Measurements from ENCODE around the gene IMPG1. TPM values are rescaled to one million over a fixed set of nuclear protein-coding genes. Genes with fewer than 3 reads are reported as not detected.

IMPG1 gene
- not detected for total RNA-seq

- no peak for ATAC-seq
- no peak for DNase-seq (ENCODE audit: low spot score)
Observed at GRCh38 chr6:76072562-76072961, at the start of gene IMPG1. Gene IMPG1 (minus strand): TSS chr6:76072662. CDS start chr6:76072488, 174 bp downstream.

GRCh38 chr6:76120302-76120701 lies 47.8 kb upstream of the IMPG1 start:
- no peak for DNase-seq (ENCODE audit: low spot score)
- intact Hi-C loops (cut with DNase I), result no loop called here
- no peak for ATAC-seq

More at GRCh38 chr6:76072562-76072961, at the start of gene IMPG1:
- intact Hi-C loops (cut with DNase I), result no loop called here

GRCh38 chr6:76073281-76073680 lies 819 bp upstream of the IMPG1 start:
- no peak for ATAC-seq
- intact Hi-C loops (cut with DNase I), result no loop called here
- no peak for DNase-seq (ENCODE audit: low spot score)

- DNase-seq (ENCODE audit: low spot score) (no peak), ATAC-seq (no peak)
- intact Hi-C loops (cut with DNase I), result no loop called here
Observed at GRCh38 chr6:76057469-76057868, 15.0 kb downstream of the IMPG1 start.

GRCh38 chr6:76052314-76052713 lies 20.1 kb downstream of the IMPG1 start:
- ATAC-seq (no peak), DNase-seq (ENCODE audit: low spot score) (no peak)
- intact Hi-C loops (cut with DNase I), result no loop called here

GRCh38 chr6:76043690-76044089 lies 28.8 kb downstream of the IMPG1 start:
- DNase-seq (ENCODE audit: low spot score), result no peak
- intact Hi-C loops (cut with DNase I), result no loop called here
- ATAC-seq, result no peak

- ATAC-seq (no peak), DNase-seq (ENCODE audit: low spot score) (no peak)
- intact Hi-C loops (cut with DNase I), result no loop called here
Observed at GRCh38 chr6:76035713-76036112, 36.7 kb downstream of the IMPG1 start.

- intact Hi-C loops (cut with DNase I), result no loop called here
- no peak for ATAC-seq
Observed at GRCh38 chr6:76026101-76026500, 46.4 kb downstream of the IMPG1 start.

GRCh38 chr6:76014626-76015530 lies 57.6 kb downstream of the IMPG1 start:
- intact Hi-C loops (cut with DNase I), result no loop called here
- no peak for ATAC-seq
- DNase-seq (ENCODE audit: low spot score), result no peak

More at GRCh38 chr6:76026101-76026500, 46.4 kb downstream of the IMPG1 start:
- DNase-seq (ENCODE audit: low spot score), result no peak

- no peak for DNase-seq (ENCODE audit: low spot score)
- intact Hi-C loops (cut with DNase I), result no loop called here
- no peak for ATAC-seq
Observed at GRCh38 chr6:76004202-76004601, 68.3 kb downstream of the IMPG1 start.

GRCh38 chr6:76003686-76004085 lies 68.8 kb downstream of the IMPG1 start:
- intact Hi-C loops (cut with DNase I), result no loop called here
- DNase-seq (ENCODE audit: low spot score) (no peak), ATAC-seq (no peak)

- ATAC-seq (no peak), DNase-seq (ENCODE audit: low spot score) (no peak)
- intact Hi-C loops (cut with DNase I), result no loop called here
Observed at GRCh38 chr6:76003113-76003512, 69.3 kb downstream of the IMPG1 start.

- DNase-seq (ENCODE audit: low spot score), result no peak
- ATAC-seq, result no peak
- intact Hi-C loops (cut with DNase I), result no loop called here
Observed at GRCh38 chr6:76000629-76001028, 71.8 kb downstream of the IMPG1 start.

- ATAC-seq (no peak), DNase-seq (ENCODE audit: low spot score) (no peak)
- intact Hi-C loops (cut with DNase I), result no loop called here
Observed at GRCh38 chr6:75997696-75998095, 74.8 kb downstream of the IMPG1 start.

GRCh38 chr6:75993236-75994162 lies 79.0 kb downstream of the IMPG1 start:
- ATAC-seq (no peak), DNase-seq (ENCODE audit: low spot score) (no peak)
- intact Hi-C loops (cut with DNase I), result no loop called here

- no peak for ATAC-seq
Observed at GRCh38 chr6:75991941-75992340, 80.5 kb downstream of the IMPG1 start.

GRCh38 chr6:75986935-75987334 lies 85.5 kb downstream of the IMPG1 start:
- ATAC-seq, result no peak
- no peak for DNase-seq (ENCODE audit: low spot score)
- intact Hi-C loops (cut with DNase I), result no loop called here

More at GRCh38 chr6:75991941-75992340, 80.5 kb downstream of the IMPG1 start:
- DNase-seq (ENCODE audit: low spot score), result no peak
- intact Hi-C loops (cut with DNase I), result no loop called here

GRCh38 chr6:75975904-75976303 lies 96.6 kb downstream of the IMPG1 start:
- no peak for ATAC-seq
- DNase-seq (ENCODE audit: low spot score), result no peak
- intact Hi-C loops (cut with DNase I), result no loop called here

- intact Hi-C loops (cut with DNase I), result no loop called here
- DNase-seq (ENCODE audit: low spot score) (no peak), ATAC-seq (no peak)
Observed at GRCh38 chr6:75970093-75970492, 102.4 kb downstream of the IMPG1 start.

- DNase-seq (ENCODE audit: low spot score) (no peak), ATAC-seq (no peak)
- intact Hi-C loops (cut with DNase I), result no loop called here
Observed at GRCh38 chr6:75968143-75968542, 104.3 kb downstream of the IMPG1 start.
